Loucy (cell line): ENCODE results near the gene RALGPS1.

Source experiments
- EZH2phosphoT487 ChIP-seq: fragments of 200-600 bp; IDR thresholded peaks from 2 replicates; pipeline ENCODE4 v1.6.1; 2018; ENCODE audit warnings: antibody characterized with exemption, mild to moderate bottlenecking, moderate library complexity, borderline replicate concordance
- TF ChIP-seq, protein P1 (sequence below): fragments of 200-600 bp; sonication (generic); conservative IDR thresholded peaks from 2 replicates; pipeline ENCODE4 v1.5.1; 2014; ENCODE audit warnings: mild to moderate bottlenecking, antibody characterized with exemption, low read length

DNA sequence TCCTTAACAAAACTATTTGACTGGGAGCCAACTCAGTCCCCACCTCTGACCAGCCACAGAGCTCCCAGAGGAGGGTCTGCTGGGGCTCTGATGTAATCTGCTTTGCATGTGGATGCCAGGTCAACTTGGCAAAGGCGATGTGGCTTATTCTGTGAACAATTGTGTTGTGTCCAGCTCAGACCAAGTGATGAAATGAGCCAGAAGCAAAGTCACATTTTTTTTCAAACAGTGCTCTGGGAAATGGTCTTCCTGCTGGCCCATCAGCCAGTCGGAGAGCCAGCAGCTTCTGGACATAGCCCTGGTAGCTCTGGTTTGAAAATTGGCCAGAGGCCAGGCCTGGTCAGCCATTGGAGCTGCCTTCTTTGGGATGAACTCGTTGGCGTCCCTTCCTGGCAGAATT lies 121.4 kb downstream of the RALGPS1 start:
- TF ChIP-seq, protein P1, sequence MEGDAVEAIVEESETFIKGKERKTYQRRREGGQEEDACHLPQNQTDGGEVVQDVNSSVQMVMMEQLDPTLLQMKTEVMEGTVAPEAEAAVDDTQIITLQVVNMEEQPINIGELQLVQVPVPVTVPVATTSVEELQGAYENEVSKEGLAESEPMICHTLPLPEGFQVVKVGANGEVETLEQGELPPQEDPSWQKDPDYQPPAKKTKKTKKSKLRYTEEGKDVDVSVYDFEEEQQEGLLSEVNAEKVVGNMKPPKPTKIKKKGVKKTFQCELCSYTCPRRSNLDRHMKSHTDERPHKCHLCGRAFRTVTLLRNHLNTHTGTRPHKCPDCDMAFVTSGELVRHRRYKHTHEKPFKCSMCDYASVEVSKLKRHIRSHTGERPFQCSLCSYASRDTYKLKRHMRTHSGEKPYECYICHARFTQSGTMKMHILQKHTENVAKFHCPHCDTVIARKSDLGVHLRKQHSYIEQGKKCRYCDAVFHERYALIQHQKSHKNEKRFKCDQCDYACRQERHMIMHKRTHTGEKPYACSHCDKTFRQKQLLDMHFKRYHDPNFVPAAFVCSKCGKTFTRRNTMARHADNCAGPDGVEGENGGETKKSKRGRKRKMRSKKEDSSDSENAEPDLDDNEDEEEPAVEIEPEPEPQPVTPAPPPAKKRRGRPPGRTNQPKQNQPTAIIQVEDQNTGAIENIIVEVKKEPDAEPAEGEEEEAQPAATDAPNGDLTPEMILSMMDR = no peak
- TF ChIP-seq EZH2phosphoT487 = no peak
